Lower leg skin (tissue), 3 donors: ENCODE measurements around the gene PRTN3.

Experiments used
- POLR2A ChIP-seq, 2 donors: fragments of 450-650 bp; IDR thresholded peaks; one replicate each; pipeline ENCODE4 v1.6.1; 2016 to 2017; ENCODE audit warnings: antibody characterized with exemption in 2 of 2, mild to moderate bottlenecking in 1 of 2, moderate library complexity in 1 of 2
- TF ChIP-seq, protein P1 (sequence below), 3 donors: fragments of 450-650 bp; IDR thresholded peaks; one replicate each; pipeline ENCODE4 v1.5.1; 2016; ENCODE audit warnings: antibody characterized with exemption in 3 of 3, mild to moderate bottlenecking in 3 of 3, moderate library complexity in 2 of 3

GRCh38 chr19:834216-834615 is 6.6 kb upstream of the PRTN3 start:
- TF ChIP-seq POLR2A (IDR thresholded peaks at IDR 0.05) = no peak
- TF ChIP-seq, protein P1, sequence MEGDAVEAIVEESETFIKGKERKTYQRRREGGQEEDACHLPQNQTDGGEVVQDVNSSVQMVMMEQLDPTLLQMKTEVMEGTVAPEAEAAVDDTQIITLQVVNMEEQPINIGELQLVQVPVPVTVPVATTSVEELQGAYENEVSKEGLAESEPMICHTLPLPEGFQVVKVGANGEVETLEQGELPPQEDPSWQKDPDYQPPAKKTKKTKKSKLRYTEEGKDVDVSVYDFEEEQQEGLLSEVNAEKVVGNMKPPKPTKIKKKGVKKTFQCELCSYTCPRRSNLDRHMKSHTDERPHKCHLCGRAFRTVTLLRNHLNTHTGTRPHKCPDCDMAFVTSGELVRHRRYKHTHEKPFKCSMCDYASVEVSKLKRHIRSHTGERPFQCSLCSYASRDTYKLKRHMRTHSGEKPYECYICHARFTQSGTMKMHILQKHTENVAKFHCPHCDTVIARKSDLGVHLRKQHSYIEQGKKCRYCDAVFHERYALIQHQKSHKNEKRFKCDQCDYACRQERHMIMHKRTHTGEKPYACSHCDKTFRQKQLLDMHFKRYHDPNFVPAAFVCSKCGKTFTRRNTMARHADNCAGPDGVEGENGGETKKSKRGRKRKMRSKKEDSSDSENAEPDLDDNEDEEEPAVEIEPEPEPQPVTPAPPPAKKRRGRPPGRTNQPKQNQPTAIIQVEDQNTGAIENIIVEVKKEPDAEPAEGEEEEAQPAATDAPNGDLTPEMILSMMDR (IDR thresholded peaks at IDR 0.05) = no peak
